Measurements from ENCODE around the gene ABLIM1. TPM values are rescaled to one million over a fixed set of nuclear protein-coding genes. Genes with fewer than 3 reads are reported as not detected.

The ABLIM1 gene
- total RNA-seq, 1 donor from 2014 or later, result 152 TPM

DNA sequence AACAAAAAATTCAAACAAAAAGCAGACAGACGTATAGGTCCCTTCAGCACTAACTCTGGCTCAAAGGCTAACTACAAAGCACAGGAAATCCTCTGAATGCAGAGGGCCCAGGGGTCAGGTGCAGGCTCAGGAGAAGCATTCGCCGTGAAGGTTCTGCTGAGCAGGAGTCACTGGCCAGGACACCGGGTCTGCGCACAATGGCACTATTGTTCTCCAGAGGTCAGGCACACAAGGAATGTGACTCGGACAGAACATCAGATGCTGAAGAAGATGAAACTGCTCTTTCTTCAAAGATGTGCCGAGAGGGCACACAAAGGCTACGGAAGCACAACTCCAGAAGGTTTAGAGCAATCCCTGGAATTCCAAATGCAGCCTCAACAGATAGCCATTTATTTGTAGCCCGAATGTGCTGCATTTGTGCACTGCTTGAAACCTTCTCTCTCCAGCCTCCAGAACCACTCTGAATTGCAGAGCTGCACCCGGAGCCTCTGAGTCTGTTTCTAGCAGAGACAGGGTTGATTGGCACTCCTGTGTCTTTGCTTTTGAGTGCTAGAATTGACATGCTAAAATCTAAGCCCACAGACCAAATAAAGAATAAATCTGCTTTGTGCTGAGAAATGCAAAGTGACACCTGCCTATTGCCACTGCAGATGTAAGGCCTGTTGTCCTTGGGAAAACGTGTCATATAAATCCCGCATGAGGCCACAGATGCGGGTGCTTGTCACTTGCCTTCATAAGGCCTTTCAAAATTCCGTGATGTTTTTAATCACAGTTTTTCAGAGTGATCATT is 168.4 kb downstream of the ABLIM1 start:
- DNase-seq (ENCODE audit: low read depth), result no peak
- Histone ChIP-seq H3K27me3 (ENCODE audit: control insufficient read depth, insufficient read depth, low read length) (no peaks in the 10 kb centered on the region), H3K36me3 (ENCODE audit: control insufficient read depth, insufficient read depth, low read length) (peaks cover 26% of the 10 kb centered on the region), H3K4me3 (ENCODE audit: low read depth, low read length) (no peak overlapping the region)
- FAIRE-seq, result peak; percentile 66
- no peak for TF ChIP-seq CTCF (IDR thresholded peaks at IDR 0.05; ENCODE audit: insufficient read depth, low read length, severe bottlenecking)

DNA sequence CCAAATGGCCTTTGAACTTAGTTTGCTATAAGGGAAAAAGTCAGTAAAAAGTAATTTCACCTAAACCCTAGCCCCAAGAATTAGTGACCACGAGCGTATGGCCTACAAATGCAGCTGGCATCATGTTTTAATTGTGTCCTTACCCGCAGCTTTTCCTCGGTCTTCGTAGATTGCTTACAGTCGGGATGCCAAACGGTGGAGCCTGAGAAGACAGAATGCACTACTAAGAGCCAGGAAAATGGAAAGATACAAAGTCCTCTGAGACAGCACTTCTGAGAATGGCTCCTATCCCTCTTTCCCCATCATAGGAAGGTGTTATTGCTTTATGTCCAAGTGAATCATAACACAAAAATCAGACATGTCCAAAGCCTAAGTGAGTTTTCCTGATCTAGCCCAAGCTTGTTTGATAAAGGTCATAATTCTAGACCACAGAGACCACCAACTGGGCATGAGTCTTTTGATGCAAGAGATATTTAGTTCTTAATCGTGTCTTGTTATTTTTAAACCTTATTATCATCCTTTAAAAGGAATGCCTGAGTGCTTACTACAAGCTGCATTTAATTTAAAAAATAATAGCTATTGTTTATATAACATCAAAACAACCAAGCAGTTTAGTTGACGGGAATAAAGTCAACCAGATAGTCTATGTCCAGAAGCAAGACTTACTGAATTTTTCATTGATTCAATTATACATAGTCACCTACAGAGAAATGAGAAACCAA is 170.1 kb downstream of the ABLIM1 start:
- peaks cover 34% of the 10 kb centered on the region for H3K36me3 ChIP-seq (ENCODE audit: control insufficient read depth, insufficient read depth, low read length)
- no peaks in the 10 kb centered on the region for H3K27me3 ChIP-seq (ENCODE audit: control insufficient read depth, insufficient read depth, low read length)
- peak; percentile 72 for DNase-seq (ENCODE audit: low read depth)
- no peak for TF ChIP-seq CTCF (IDR thresholded peaks at IDR 0.05; ENCODE audit: insufficient read depth, low read length, severe bottlenecking)
- H3K4me3 ChIP-seq (ENCODE audit: low read depth, low read length), result no peak overlapping the region
- FAIRE-seq, result no peak

- Histone ChIP-seq H3K27me3 (ENCODE audit: control insufficient read depth, insufficient read depth, low read length) (no peaks in the 10 kb centered on the region), H3K36me3 (ENCODE audit: control insufficient read depth, insufficient read depth, low read length) (peaks cover 34% of the 10 kb centered on the region), H3K4me3 (ENCODE audit: low read depth, low read length) (no peak overlapping the region)
- no peak for TF ChIP-seq CTCF (IDR thresholded peaks at IDR 0.05; ENCODE audit: insufficient read depth, low read length, severe bottlenecking)
- DNase-seq (ENCODE audit: low read depth) (peak; percentile 88), FAIRE-seq (peak; percentile 66)
Observed at GRCh38 chr10:114486938-114487814, 170.9 kb downstream of the ABLIM1 start.

GRCh38 chr10:114485696-114486400 is 172.2 kb downstream of the ABLIM1 start:
- Histone ChIP-seq H3K4me3 (ENCODE audit: low read depth, low read length) (no peak overlapping the region), H3K27me3 (ENCODE audit: control insufficient read depth, insufficient read depth, low read length) (no peaks in the 10 kb centered on the region), H3K36me3 (ENCODE audit: control insufficient read depth, insufficient read depth, low read length) (peaks cover 34% of the 10 kb centered on the region)
- no peak for DNase-seq (ENCODE audit: low read depth)
- TF ChIP-seq CTCF (IDR thresholded peaks at IDR 0.05; ENCODE audit: insufficient read depth, low read length, severe bottlenecking), result no peak
- no peak for FAIRE-seq

- H3K36me3 ChIP-seq (ENCODE audit: control insufficient read depth, insufficient read depth, low read length), result peaks cover 33% of the 10 kb centered on the region
- DNase-seq (ENCODE audit: low read depth), result no peak
- H3K27me3 ChIP-seq (ENCODE audit: control insufficient read depth, insufficient read depth, low read length), result no peaks in the 10 kb centered on the region
- H3K4me3 ChIP-seq (ENCODE audit: low read depth, low read length), result no peak overlapping the region
- no peak for TF ChIP-seq CTCF (IDR thresholded peaks at IDR 0.05; ENCODE audit: insufficient read depth, low read length, severe bottlenecking)
- no peak for FAIRE-seq
Observed at GRCh38 chr10:114483575-114483974, 174.5 kb downstream of the ABLIM1 start.
